ENCODE data around the gene ZNF331.

The ZNF331 gene

GRCh38 chr19:53576941-53577653 lies 39.2 kb downstream of the ZNF331 start:
- Histone ChIP-seq H3K9me3 (ENCODE audit: low read length) (peaks cover 19% of the 10 kb centered on the region), H3K27me3 (ENCODE audit: insufficient read depth, low read length) (no peaks in the 10 kb centered on the region), H3K9ac (ENCODE audit: low read length) (no peak overlapping the region), H3K4me1 (ENCODE audit: insufficient read depth, low read length, severe bottlenecking) (no peaks in the 10 kb centered on the region), H3K4me2 (ENCODE audit: low read length) (no peak overlapping the region), H4K20me1 (ENCODE audit: insufficient read depth, low read length) (no peaks in the 10 kb centered on the region), H3K9me2 (ENCODE audit: low read depth, low read length) (no peaks in the 10 kb centered on the region), H3K4me3 (ENCODE audit: low read depth, low read length, poor library complexity, severe bottlenecking) (no peak overlapping the region), H2AFZ (ENCODE audit: low read length) (no peak overlapping the region), H3K79me2 (ENCODE audit: insufficient read depth, low read length) (no peaks in the 10 kb centered on the region), H3K36me3 (ENCODE audit: insufficient read depth, low read length) (peaks cover 74% of the 10 kb centered on the region), H3K27ac (ENCODE audit: low read depth, low read length, poor library complexity, severe bottlenecking) (no peak overlapping the region), H3F3A (ENCODE audit: insufficient read depth, low read length) (no peaks in the 10 kb centered on the region)
- no peak for TF ChIP-seq CTCF (IDR thresholded peaks at IDR 0.05; ENCODE audit: low read length)
- TF ChIP-seq EZH2 (IDR thresholded peaks at IDR 0.05; ENCODE audit: borderline replicate concordance, low read length), result no peak

GRCh38 chr19:53577968-53578367 lies 40.0 kb downstream of the ZNF331 start:
- Histone ChIP-seq H3K4me1 (ENCODE audit: insufficient read depth, low read length, severe bottlenecking) (no peaks in the 10 kb centered on the region), H3K27me3 (ENCODE audit: insufficient read depth, low read length) (no peaks in the 10 kb centered on the region), H3K9me2 (ENCODE audit: low read depth, low read length) (no peaks in the 10 kb centered on the region), H4K20me1 (ENCODE audit: insufficient read depth, low read length) (no peaks in the 10 kb centered on the region), H3K27ac (ENCODE audit: low read depth, low read length, poor library complexity, severe bottlenecking) (no peak overlapping the region), H3K36me3 (ENCODE audit: insufficient read depth, low read length) (peaks cover 67% of the 10 kb centered on the region), H3K4me3 (ENCODE audit: low read depth, low read length, poor library complexity, severe bottlenecking) (no peak overlapping the region), H3F3A (ENCODE audit: insufficient read depth, low read length) (no peaks in the 10 kb centered on the region), H2AFZ (ENCODE audit: low read length) (no peak overlapping the region), H3K9me3 (ENCODE audit: low read length) (peaks cover 19% of the 10 kb centered on the region), H3K4me2 (ENCODE audit: low read length) (no peak overlapping the region), H3K79me2 (ENCODE audit: insufficient read depth, low read length) (no peaks in the 10 kb centered on the region), H3K9ac (ENCODE audit: low read length) (no peak overlapping the region)
- no peak for TF ChIP-seq CTCF (IDR thresholded peaks at IDR 0.05; ENCODE audit: low read length)
- TF ChIP-seq EZH2 (IDR thresholded peaks at IDR 0.05; ENCODE audit: borderline replicate concordance, low read length), result no peak

- Histone ChIP-seq H3K9ac (ENCODE audit: low read length) (no peak overlapping the region), H3K9me3 (ENCODE audit: low read length) (peaks cover 19% of the 10 kb centered on the region), H3K4me1 (ENCODE audit: insufficient read depth, low read length, severe bottlenecking) (no peaks in the 10 kb centered on the region), H3K36me3 (ENCODE audit: insufficient read depth, low read length) (peaks cover 51% of the 10 kb centered on the region), H4K20me1 (ENCODE audit: insufficient read depth, low read length) (no peaks in the 10 kb centered on the region), H2AFZ (ENCODE audit: low read length) (no peak overlapping the region), H3K27me3 (ENCODE audit: insufficient read depth, low read length) (no peaks in the 10 kb centered on the region), H3K79me2 (ENCODE audit: insufficient read depth, low read length) (no peaks in the 10 kb centered on the region), H3K9me2 (ENCODE audit: low read depth, low read length) (no peaks in the 10 kb centered on the region), H3K4me3 (ENCODE audit: low read depth, low read length, poor library complexity, severe bottlenecking) (no peak overlapping the region), H3K27ac (ENCODE audit: low read depth, low read length, poor library complexity, severe bottlenecking) (no peak overlapping the region), H3F3A (ENCODE audit: insufficient read depth, low read length) (no peaks in the 10 kb centered on the region), H3K4me2 (ENCODE audit: low read length) (no peak overlapping the region)
- TF ChIP-seq CTCF (IDR thresholded peaks at IDR 0.05; ENCODE audit: low read length), result no peak
- no peak for TF ChIP-seq EZH2 (IDR thresholded peaks at IDR 0.05; ENCODE audit: borderline replicate concordance, low read length)
Measured at GRCh38 chr19:53579518-53579917, 41.6 kb downstream of the ZNF331 start.
